Stimulated activated naive CD8-positive, alpha-beta T cell treated with anti-CD3 and anti-CD28 coated beads, Interleukin-15, amount 100 ng/mL, for 72 hours (primary cell): ENCODE data around the gene BPHL.
A peak's percentile ranks its signal among the peaks of the same experiment; 100 is the strongest.
"Not testable (repeated sequence)": the region's sequence is repeated elsewhere in the genome, so short reads cannot be mapped to it uniquely, and the experiment has no call there.

Experiments
- ATAC-seq: fragments of 150-1000 bp; cut with Tn5 transposase; 2 replicates; pipeline ENCODE4 v1.10.0; 2021; ENCODE audit warnings: mild to moderate bottlenecking, moderate library complexity
- DNase-seq, 2 donors: peaks; one replicate each; pipeline ENCODE4 v3.0.0; 2021 to 2022
- H3K27ac Mint-ChIP-seq, 2 donors: one replicate each; pipeline ENCODE4 v1.8.0; 2022; ENCODE audit warnings: mild to moderate bottlenecking in 2 of 2, mixed read lengths in 2 of 2, moderate library complexity in 2 of 2
- H3K27me3 Mint-ChIP-seq: one replicate; pipeline ENCODE4 v1.8.0; 2022; ENCODE audit warnings: mixed read lengths
- H3K4me1 Mint-ChIP-seq: one replicate; pipeline ENCODE4 v1.8.0; 2022; ENCODE audit warnings: mild to moderate bottlenecking, mixed read lengths
- H3K4me3 Mint-ChIP-seq, 2 donors: one replicate each; pipeline ENCODE4 v1.8.0; 2022; ENCODE audit warnings: mild to moderate bottlenecking in 2 of 2, mixed read lengths in 2 of 2, moderate library complexity in 1 of 2
- H3K9me3 Mint-ChIP-seq, 2 donors: one replicate each; pipeline ENCODE4 v1.8.0; 2022; ENCODE audit warnings: mixed read lengths in 2 of 2

The BPHL gene

GRCh38 chr6:3137057-3137777 lies 18.7 kb downstream of the BPHL start:
- DNase-seq (no peak), ATAC-seq (no peak)
- Mint-ChIP-seq H3K4me3 (no peak overlapping the region), H3K9me3 (no peaks in the 10 kb centered on the region), H3K27ac (no peak overlapping the region), H3K4me1 (peaks cover 14% of the 10 kb centered on the region), H3K27me3 (no peaks in the 10 kb centered on the region)

- H3K4me3 Mint-ChIP-seq, DNase-seq, H3K27me3 Mint-ChIP-seq, H3K9me3 Mint-ChIP-seq, H3K27ac Mint-ChIP-seq, ATAC-seq: not testable (repeated sequence)
- H3K4me1 Mint-ChIP-seq = peaks cover 14% of the 10 kb centered on the region
Observed at GRCh38 chr6:3137873-3138272, 19.4 kb downstream of the BPHL start.

- Mint-ChIP-seq H3K4me3 (no peak overlapping the region), H3K4me1 (peaks cover 14% of the 10 kb centered on the region), H3K27ac (no peak overlapping the region), H3K9me3 (no peaks in the 10 kb centered on the region), H3K27me3 (no peaks in the 10 kb centered on the region)
- ATAC-seq = no peak
- DNase-seq = no peak
Observed at GRCh38 chr6:3138341-3138740, 19.8 kb downstream of the BPHL start.

GRCh38 chr6:3139090-3139903 lies 20.8 kb downstream of the BPHL start:
- DNase-seq (no peak), ATAC-seq (no peak)
- Mint-ChIP-seq H3K27ac (no peak overlapping the region), H3K27me3 (no peaks in the 10 kb centered on the region), H3K4me1 (peaks cover 14% of the 10 kb centered on the region), H3K9me3 (no peaks in the 10 kb centered on the region), H3K4me3 (no peak overlapping the region)

- Mint-ChIP-seq H3K27ac (no peak overlapping the region), H3K4me1 (peaks cover 14% of the 10 kb centered on the region), H3K9me3 (no peaks in the 10 kb centered on the region), H3K27me3 (no peaks in the 10 kb centered on the region), H3K4me3 (no peak overlapping the region)
- ATAC-seq (no peak), DNase-seq (no peak)
Observed at GRCh38 chr6:3140201-3140600, 21.7 kb downstream of the BPHL start.

- DNase-seq (no peak), ATAC-seq (no peak)
- H3K4me1 Mint-ChIP-seq = peaks cover 14% of the 10 kb centered on the region
- no peaks in the 10 kb centered on the region for H3K9me3 Mint-ChIP-seq
- no peak overlapping the region for H3K4me3 Mint-ChIP-seq
- no peak overlapping the region for H3K27ac Mint-ChIP-seq
- H3K27me3 Mint-ChIP-seq = no peaks in the 10 kb centered on the region
Observed at GRCh38 chr6:3142536-3142935, 24.0 kb downstream of the BPHL start.

GRCh38 chr6:3143158-3143557 lies 24.6 kb downstream of the BPHL start:
- Mint-ChIP-seq H3K4me1 (peaks cover 14% of the 10 kb centered on the region), H3K27ac (no peak overlapping the region), H3K27me3 (no peaks in the 10 kb centered on the region), H3K9me3 (no peaks in the 10 kb centered on the region), H3K4me3 (no peak overlapping the region)
- ATAC-seq (no peak), DNase-seq (no peak)

- Mint-ChIP-seq H3K27me3 (no peaks in the 10 kb centered on the region), H3K27ac (peak overlapping the region in 1 of 2 donors; percentile 57), H3K9me3 (no peaks in the 10 kb centered on the region), H3K4me1 (peaks cover 1% of the 10 kb centered on the region), H3K4me3 (no peak overlapping the region)
- DNase-seq (no peak), ATAC-seq (no peak)
Observed at GRCh38 chr6:3144571-3144970, 26.1 kb downstream of the BPHL start.

- Mint-ChIP-seq H3K27ac (no peak overlapping the region), H3K9me3 (no peaks in the 10 kb centered on the region), H3K4me3 (no peak overlapping the region), H3K27me3 (no peaks in the 10 kb centered on the region), H3K4me1 (no peaks in the 10 kb centered on the region)
- DNase-seq = no peak
- peak; percentile 28 for ATAC-seq
Observed at GRCh38 chr6:3147914-3148757, 29.6 kb downstream of the BPHL start.

GRCh38 chr6:3151691-3152090 lies 33.2 kb downstream of the BPHL start:
- ATAC-seq = no peak
- Mint-ChIP-seq H3K9me3 (no peaks in the 10 kb centered on the region), H3K27me3 (peaks cover 10% of the 10 kb centered on the region), H3K4me1 (peaks cover 9% of the 10 kb centered on the region), H3K27ac (no peak overlapping the region), H3K4me3 (no peak overlapping the region)
- no peak for DNase-seq

- ATAC-seq (no peak), DNase-seq (no peak)
- peaks cover 12% of the 10 kb centered on the region for H3K4me1 Mint-ChIP-seq
- H3K9me3 Mint-ChIP-seq = no peaks in the 10 kb centered on the region
- H3K27me3 Mint-ChIP-seq = peaks cover 11% of the 10 kb centered on the region
- no peak overlapping the region for H3K27ac Mint-ChIP-seq
- no peak overlapping the region for H3K4me3 Mint-ChIP-seq
Observed at GRCh38 chr6:3152689-3153088, 34.2 kb downstream of the BPHL start.

GRCh38 chr6:3155416-3155815 lies 36.9 kb downstream of the BPHL start:
- Mint-ChIP-seq H3K4me3 (peak overlapping the region in 1 of 2 donors; percentile 10), H3K27me3 (peaks cover 18% of the 10 kb centered on the region), H3K4me1 (peaks cover 22% of the 10 kb centered on the region)
- not testable (repeated sequence) for ATAC-seq, DNase-seq, H3K27ac Mint-ChIP-seq, H3K9me3 Mint-ChIP-seq

GRCh38 chr6:3156184-3157130 lies 37.9 kb downstream of the BPHL start:
- ATAC-seq = peak; percentile 41
- peak overlapping the region; percentile 67 to 83 for H3K27ac Mint-ChIP-seq

GRCh38 chr6:3157131-3157933 lies 38.8 kb downstream of the BPHL start, which contains the start of gene TUBB2A:
TSS of gene TUBB2A (minus strand) at chr6:3157544. CDS start at chr6:3157463, 81 bp downstream.
- Mint-ChIP-seq H3K27ac (peak within 1 kb of the TSS; percentile 67 to 83), H3K4me3 (peak within 1 kb of the TSS; percentile 80 to 86), H3K4me1 (peaks cover 29% of the 10 kb centered on the region), H3K9me3 (peaks cover 0 to 12% of the 10 kb centered on the region in 2 donors), H3K27me3 (peaks cover 25% of the 10 kb centered on the region)
- DNase-seq (peak; percentile 78 to 86), ATAC-seq (peak; percentile 73)

More at GRCh38 chr6:3156184-3157130, 37.9 kb downstream of the BPHL start:
- peak overlapping the region; percentile 80 to 86 for H3K4me3 Mint-ChIP-seq
- H3K4me1 Mint-ChIP-seq = peaks cover 23% of the 10 kb centered on the region
- H3K9me3 Mint-ChIP-seq = peaks cover 0 to 12% of the 10 kb centered on the region in 2 donors
- peak in 1 of 2 donors; percentile 22 for DNase-seq
- H3K27me3 Mint-ChIP-seq = peaks cover 18% of the 10 kb centered on the region
